Measurements from ENCODE around the gene SLC12A7. TPM values are rescaled to one million over a fixed set of nuclear protein-coding genes. Genes with fewer than 3 reads are reported as not detected.

Gene SLC12A7
- total and polyA plus RNA-seq, 9 of the 15 experiments (the other 6 are each of a cell fraction or from before 2014, with no cell fraction given) = 0.01 to 3.1 (median 0.56) TPM

DNA sequence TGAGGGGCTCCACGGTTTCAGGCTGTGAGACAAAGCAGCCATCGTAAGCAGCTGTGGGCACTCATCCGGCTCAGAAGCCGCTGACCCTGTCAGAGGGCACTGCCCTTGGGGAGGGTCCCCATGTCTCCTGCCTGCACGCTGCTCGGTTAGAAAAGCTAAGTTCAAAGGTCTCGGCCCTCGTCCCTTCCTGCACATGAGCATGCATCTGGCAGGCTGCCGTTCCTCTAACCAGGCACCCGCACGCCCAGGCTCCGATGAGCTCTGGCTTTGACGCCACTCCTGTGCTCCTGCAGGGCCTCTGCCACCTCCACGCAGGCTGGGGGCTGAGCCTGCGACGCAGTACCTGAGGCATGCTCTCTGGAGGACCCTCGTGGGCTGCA lies 52.0 kb downstream of the SLC12A7 start (continued):
- TF ChIP-seq HMG20A (CRISPR knock-in tag; conservative IDR thresholded peaks at IDR 0.05) (no peak), KLF10 (CRISPR knock-in tag; IDR thresholded peaks at IDR 0.05) (no peak), ZNF282 (CRISPR knock-in tag; IDR thresholded peaks at IDR 0.05) (no peak), ATF1 (CRISPR knock-in tag; IDR thresholded peaks at IDR 0.05) (no peak), ATF1 (tag; IDR thresholded peaks at IDR 0.05) (no peak), MCM2 (IDR thresholded peaks at IDR 0.05; ENCODE audit: low read depth) (no peak), ZNF165 (CRISPR knock-in tag; IDR thresholded peaks at IDR 0.05; ENCODE audit: borderline replicate concordance) (no peak), ZC3H4 (CRISPR knock-in tag; IDR thresholded peaks at IDR 0.05; ENCODE audit: borderline replicate concordance) (no peak), TEAD2 (tag; IDR thresholded peaks at IDR 0.05) (no peak)

DNA sequence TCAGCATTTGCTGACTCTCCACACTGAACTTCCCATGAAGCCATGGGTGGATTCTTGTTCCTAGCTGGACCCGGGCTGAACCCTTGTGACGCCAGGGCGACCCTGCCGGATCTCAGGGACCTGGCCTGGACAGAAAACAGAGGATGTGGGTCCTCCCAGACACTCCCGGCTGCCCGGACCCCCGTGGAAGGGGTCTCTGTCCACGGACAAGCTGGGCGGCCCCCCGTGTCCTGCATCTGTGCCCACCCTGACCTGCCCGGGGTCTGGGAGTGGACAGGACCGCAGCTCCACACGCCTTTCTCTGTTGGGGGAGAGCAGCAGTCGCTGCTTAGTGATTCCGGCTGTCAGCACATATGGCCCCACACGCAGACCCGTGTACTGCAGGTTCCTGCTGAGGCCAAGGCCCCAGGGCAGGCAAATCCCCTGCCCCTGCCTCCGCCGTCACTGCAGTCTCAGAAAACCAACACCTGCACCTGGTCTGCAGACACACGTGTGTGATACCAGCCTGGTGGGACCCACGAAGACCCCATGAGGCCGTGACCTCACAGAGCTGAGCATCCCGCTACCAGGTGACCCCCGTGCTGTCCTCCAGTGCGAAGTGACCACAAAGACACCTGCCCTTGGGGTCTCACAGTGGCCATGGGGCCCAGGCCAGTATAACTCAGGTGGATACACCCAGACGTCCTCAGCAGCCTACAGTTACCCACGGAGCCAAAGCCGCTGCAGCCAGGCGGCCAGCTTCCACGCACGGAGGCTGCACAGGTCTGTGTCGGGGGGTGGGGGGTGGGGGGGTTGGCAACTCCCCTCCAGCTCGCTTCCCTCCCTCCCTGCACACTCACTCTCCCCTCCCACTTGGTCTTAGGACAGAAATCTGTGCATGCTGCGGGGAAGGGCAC lies 52.6 kb downstream of the SLC12A7 start:
- WGBS (ENCODE audit: insufficient coverage, low coverage, missing lambda C conversion rate) = 20% methylated on average over 33 of the region's 34 CpGs
- CTCF ChIA-PET (ENCODE audit: low intra/inter-chr PET ratio) = no interaction called here
- Histone ChIP-seq H3K9me3 (replicated peaks; ENCODE audit: control insufficient read depth, insufficient read depth, low read depth, low read length) (no peaks in the 10 kb centered on the region), H3K9me1 (ENCODE audit: control insufficient read depth, insufficient read depth, low read length) (no peaks in the 10 kb centered on the region), H3K27me3 (ENCODE audit: control insufficient read depth in 2 of 2, insufficient read depth in 2 of 2, low read length in 2 of 2) (peaks cover 9 to 57% of the 10 kb centered on the region in 2 experiments), H4K20me1 (replicated peaks; ENCODE audit: control insufficient read depth, insufficient read depth, low read length) (peaks cover 33% of the 10 kb centered on the region), H3K4me2 (ENCODE audit: insufficient read depth, low read length) (no peak overlapping the region), H3K4me3 (no peak overlapping the region), H3K4me1 (replicated peaks in 1 of 2; ENCODE audit: control insufficient read depth in 2 of 2, insufficient read depth in 2 of 2, low read length in 2 of 2) (peaks cover 0 to 60% of the 10 kb centered on the region in 2 experiments; a peak in 1 of 5 replicates), H3K36me3 (ENCODE audit: control insufficient read depth, insufficient read depth, low read length) (no peaks in the 10 kb centered on the region), H3K9ac (ENCODE audit: insufficient read depth in 1 of 2, low read depth in 2 of 2, low read length in 2 of 2) (no peak overlapping the region), H2AFZ (ENCODE audit: low read depth, low read length) (no peak overlapping the region), H3K27ac (ENCODE audit: extremely low read depth, low read depth, low read length) (no peak overlapping the region), H3K79me2 (ENCODE audit: control insufficient read depth, insufficient read depth, low read length) (no peaks in the 10 kb centered on the region)
- in situ Hi-C loops (cut with MboI) (no loop called here), intact Hi-C loops (cut with micrococcal nuclease) (no loop called here)
- DNase-seq (ENCODE audit: extremely low read depth in 1 of 4, low spot score in 3 of 4) (no peak), FAIRE-seq (no peak), ATAC-seq (no peak)
- POLR2A ChIA-PET = interaction anchor here (0.6 to 1.9 kb wide), 3 partner anchors 8 to 282 kb away, joined by 3 to 5 read pairs (median 4); no protein-coding TSS in a partner anchor
- BruUV-seq (replicated peaks) = no TSS peak
- TF ChIP-seq ZNF12 (CRISPR knock-in tag; IDR thresholded peaks at IDR 0.05) (no peak), ELK3 (CRISPR knock-in tag; IDR thresholded peaks at IDR 0.05) (no peak), ZNF175 (CRISPR knock-in tag; IDR thresholded peaks at IDR 0.05; ENCODE audit: low read depth) (no peak), NEUROD1 (IDR thresholded peaks at IDR 0.05; ENCODE audit: borderline replicate concordance, low read depth, low read length, partially characterized antibody) (no peak), NONO (IDR thresholded peaks at IDR 0.05; ENCODE audit: low read depth in 2 of 2, low read length in 1 of 2) (no peak), ZNF282 (CRISPR knock-in tag; IDR thresholded peaks at IDR 0.05) (no peak), EHMT2 (IDR thresholded peaks at IDR 0.05) (no peak), FOS (IDR thresholded peaks at IDR 0.05; ENCODE audit: extremely low read depth, insufficient read length) (no peak), ARID2 (IDR thresholded peaks at IDR 0.05) (no peak), CCNT2 (IDR thresholded peaks at IDR 0.05; ENCODE audit: borderline replicate concordance, extremely low read depth, insufficient read length, low read depth, low read length) (no peak), SREBF2 (CRISPR knock-in tag; IDR thresholded peaks at IDR 0.05) (no peak), ZNF24 (IDR thresholded peaks at IDR 0.05) (no peak)
- TF ChIP-seq, protein P1, sequence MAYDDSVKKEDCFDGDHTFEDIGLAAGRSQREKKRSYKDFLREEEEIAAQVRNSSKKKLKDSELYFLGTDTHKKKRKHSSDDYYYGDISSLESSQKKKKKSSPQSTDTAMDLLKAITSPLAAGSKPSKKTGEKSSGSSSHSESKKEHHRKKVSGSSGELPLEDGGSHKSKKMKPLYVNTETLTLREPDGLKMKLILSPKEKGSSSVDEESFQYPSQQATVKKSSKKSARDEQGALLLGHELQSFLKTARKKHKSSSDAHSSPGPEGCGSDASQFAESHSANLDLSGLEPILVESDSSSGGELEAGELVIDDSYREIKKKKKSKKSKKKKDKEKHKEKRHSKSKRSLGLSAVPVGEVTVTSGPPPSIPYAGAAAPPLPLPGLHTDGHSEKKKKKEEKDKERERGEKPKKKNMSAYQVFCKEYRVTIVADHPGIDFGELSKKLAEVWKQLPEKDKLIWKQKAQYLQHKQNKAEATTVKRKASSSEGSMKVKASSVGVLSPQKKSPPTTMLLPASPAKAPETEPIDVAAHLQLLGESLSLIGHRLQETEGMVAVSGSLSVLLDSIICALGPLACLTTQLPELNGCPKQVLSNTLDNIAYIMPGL (CRISPR knock-in tag; IDR thresholded peaks at IDR 0.05) = no peak

All from K562 (cell line).